Lower lobe of right lung (tissue), 2 donors: ENCODE measurements around the gene REEP1. TPM values are rescaled to one million over a fixed set of nuclear protein-coding genes. Genes with fewer than 3 reads are reported as not detected.

ENCODE experiments used
- ATAC-seq, 2 donors: fragments of 200-7000 bp; cut with Tn5 transposase; one replicate each; pipeline ENCODE4 v1.9.1; 2020 to 2022; ENCODE audit warnings: mild to moderate bottlenecking in 2 of 2, moderate library complexity in 2 of 2
- DNase-seq: peaks from one replicate; pipeline ENCODE4 v3.0.0-alpha.2; 2020
- H3K27ac ChIP-seq: fragments of 200-600 bp; one replicate; pipeline ENCODE4 v1.8.0; 2022
- H3K27me3 ChIP-seq: fragments of 200-600 bp; one replicate; pipeline ENCODE4 v1.8.0; 2022; ENCODE audit warnings: low read depth
- H3K36me3 ChIP-seq: fragments of 200-600 bp; one replicate; pipeline ENCODE4 v1.8.0; 2022; ENCODE audit warnings: mild to moderate bottlenecking
- H3K4me1 ChIP-seq: fragments of 200-600 bp; one replicate; pipeline ENCODE4 v1.8.0; 2022
- H3K4me3 ChIP-seq: fragments of 200-600 bp; one replicate; pipeline ENCODE4 v1.8.0; 2022; ENCODE audit warnings: mild to moderate bottlenecking
- H3K9me3 ChIP-seq: fragments of 200-600 bp; one replicate; pipeline ENCODE4 v1.8.0; 2022
- CTCF ChIP-seq: fragments of 200-600 bp; IDR thresholded peaks from one replicate; pipeline ENCODE4 v1.8.0; 2022; ENCODE audit warnings: antibody characterized with exemption, mild to moderate bottlenecking
- intact Hi-C: fragments of 100-400 bp; cut with DNase I; formaldehyde crosslinking; loops from one replicate; pipeline ENCODE4 v1.11.0; 2022
- total RNA-seq: library from RNA; stranded (reverse); fragmentation: NEBNext Ultra II Directional; extraction: Animal tissue kit (Norgen Biotek cat#: 25700); gene quantifications from one replicate; pipeline ENCODE4 v1.2.1, GENCODE V29; 2021
- donor health status: DM: no; HTN: yes; CAD: no; lungs with severe emphysema.

REEP1 gene
- total RNA-seq, 1 donor from 2014 or later, result 6.9 TPM

GRCh38 chr2:86275384-86275799 lies 62.0 kb downstream of the REEP1 start:
- DNase-seq (no peak), ATAC-seq (no peak)

GRCh38 chr2:86274918-86275275 lies 62.5 kb downstream of the REEP1 start:
- no peak for ATAC-seq
- H3K9me3 ChIP-seq, result peaks cover 21% of the 10 kb centered on the region
- intact Hi-C loops, result no loop called here

More at GRCh38 chr2:86275384-86275799, 62.0 kb downstream of the REEP1 start:
- Histone ChIP-seq H3K27ac (no peak overlapping the region), H3K4me3 (no peak overlapping the region), H3K9me3 (peaks cover 20% of the 10 kb centered on the region), H3K4me1 (no peaks in the 10 kb centered on the region), H3K36me3 (no peaks in the 10 kb centered on the region), H3K27me3 (no peaks in the 10 kb centered on the region)
- no peak for TF ChIP-seq CTCF
- intact Hi-C loops, result no loop called here

GRCh38 chr2:86274265-86274917 lies 63.0 kb downstream of the REEP1 start:
- H3K4me3 ChIP-seq, result no peak overlapping the region
- no peak for TF ChIP-seq CTCF
- H3K36me3 ChIP-seq, result no peaks in the 10 kb centered on the region
- H3K4me1 ChIP-seq, result no peaks in the 10 kb centered on the region
- no peak for DNase-seq
- no peaks in the 10 kb centered on the region for H3K27me3 ChIP-seq
- H3K27ac ChIP-seq, result no peak overlapping the region
- no peak for ATAC-seq
- peaks cover 21% of the 10 kb centered on the region for H3K9me3 ChIP-seq
- intact Hi-C loops, result no loop called here

More at GRCh38 chr2:86274918-86275275, 62.5 kb downstream of the REEP1 start:
- H3K27ac ChIP-seq, result no peak overlapping the region
- no peaks in the 10 kb centered on the region for H3K27me3 ChIP-seq
- H3K4me1 ChIP-seq, result no peaks in the 10 kb centered on the region
- H3K4me3 ChIP-seq, result no peak overlapping the region
- no peaks in the 10 kb centered on the region for H3K36me3 ChIP-seq
- no peak for DNase-seq
- no peak for TF ChIP-seq CTCF

GRCh38 chr2:86272111-86272510 lies 65.3 kb downstream of the REEP1 start:
- Histone ChIP-seq H3K4me3 (no peak overlapping the region), H3K27me3 (no peaks in the 10 kb centered on the region), H3K4me1 (no peaks in the 10 kb centered on the region), H3K9me3 (peaks cover 21% of the 10 kb centered on the region), H3K27ac (no peak overlapping the region), H3K36me3 (no peaks in the 10 kb centered on the region)
- ATAC-seq (no peak), DNase-seq (no peak)
- intact Hi-C loops, result no loop called here
- no peak for TF ChIP-seq CTCF

GRCh38 chr2:86271248-86271647 lies 66.2 kb downstream of the REEP1 start:
- DNase-seq, result no peak
- peaks cover 21% of the 10 kb centered on the region for H3K9me3 ChIP-seq
- no peak overlapping the region for H3K27ac ChIP-seq
- H3K4me1 ChIP-seq, result no peaks in the 10 kb centered on the region
- H3K36me3 ChIP-seq, result no peaks in the 10 kb centered on the region
- H3K4me3 ChIP-seq, result no peak overlapping the region
- ATAC-seq, result no peak
- intact Hi-C loops, result no loop called here
- H3K27me3 ChIP-seq, result no peaks in the 10 kb centered on the region
- no peak for TF ChIP-seq CTCF
